Fibroblast of pulmonary artery (primary cell): ENCODE measurements around the gene NLRP3.

Experiments used
- DNase-seq: peaks from one replicate; pipeline ENCODE4 v3.0.0-alpha.2; 2010; ENCODE audit warnings: low read depth
- H3K4me3 ChIP-seq: replicated peaks from 2 replicates; pipeline ENCODE4 v1.5.1; 2011; ENCODE audit warnings: low read depth, mild to moderate bottlenecking, control low read depth, low read length, moderate library complexity
- TF ChIP-seq, protein P1 (sequence below): IDR thresholded peaks from 2 replicates; pipeline ENCODE4 v1.5.1; 2011; ENCODE audit warnings: mild to moderate bottlenecking, control low read depth, low read length, inconsistent platforms; ENCODE audit errors: missing control alignments

Gene NLRP3

DNA sequence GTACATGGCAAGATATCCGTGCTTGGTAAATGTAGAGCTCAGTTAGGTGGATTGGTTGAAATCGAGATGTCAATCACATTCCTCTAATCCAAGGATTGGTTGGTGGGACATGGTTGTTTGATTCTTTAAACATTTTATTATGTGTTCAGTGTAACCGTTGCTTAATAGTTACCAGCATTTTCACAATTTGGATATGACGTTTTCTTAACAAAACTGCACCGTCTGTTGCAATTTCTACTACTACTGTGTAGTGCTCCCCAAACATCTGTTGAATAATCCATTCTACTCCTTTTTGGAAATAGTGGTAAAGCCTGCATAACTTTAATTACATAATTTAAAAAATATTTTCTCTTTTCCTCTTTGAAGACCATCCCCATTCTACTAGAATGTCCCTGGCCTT, 25.6 kb downstream of the NLRP3 start:
- no peak for DNase-seq
- no peak overlapping the region for H3K4me3 ChIP-seq
- TF ChIP-seq, protein P1, sequence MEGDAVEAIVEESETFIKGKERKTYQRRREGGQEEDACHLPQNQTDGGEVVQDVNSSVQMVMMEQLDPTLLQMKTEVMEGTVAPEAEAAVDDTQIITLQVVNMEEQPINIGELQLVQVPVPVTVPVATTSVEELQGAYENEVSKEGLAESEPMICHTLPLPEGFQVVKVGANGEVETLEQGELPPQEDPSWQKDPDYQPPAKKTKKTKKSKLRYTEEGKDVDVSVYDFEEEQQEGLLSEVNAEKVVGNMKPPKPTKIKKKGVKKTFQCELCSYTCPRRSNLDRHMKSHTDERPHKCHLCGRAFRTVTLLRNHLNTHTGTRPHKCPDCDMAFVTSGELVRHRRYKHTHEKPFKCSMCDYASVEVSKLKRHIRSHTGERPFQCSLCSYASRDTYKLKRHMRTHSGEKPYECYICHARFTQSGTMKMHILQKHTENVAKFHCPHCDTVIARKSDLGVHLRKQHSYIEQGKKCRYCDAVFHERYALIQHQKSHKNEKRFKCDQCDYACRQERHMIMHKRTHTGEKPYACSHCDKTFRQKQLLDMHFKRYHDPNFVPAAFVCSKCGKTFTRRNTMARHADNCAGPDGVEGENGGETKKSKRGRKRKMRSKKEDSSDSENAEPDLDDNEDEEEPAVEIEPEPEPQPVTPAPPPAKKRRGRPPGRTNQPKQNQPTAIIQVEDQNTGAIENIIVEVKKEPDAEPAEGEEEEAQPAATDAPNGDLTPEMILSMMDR = no peak

DNA sequence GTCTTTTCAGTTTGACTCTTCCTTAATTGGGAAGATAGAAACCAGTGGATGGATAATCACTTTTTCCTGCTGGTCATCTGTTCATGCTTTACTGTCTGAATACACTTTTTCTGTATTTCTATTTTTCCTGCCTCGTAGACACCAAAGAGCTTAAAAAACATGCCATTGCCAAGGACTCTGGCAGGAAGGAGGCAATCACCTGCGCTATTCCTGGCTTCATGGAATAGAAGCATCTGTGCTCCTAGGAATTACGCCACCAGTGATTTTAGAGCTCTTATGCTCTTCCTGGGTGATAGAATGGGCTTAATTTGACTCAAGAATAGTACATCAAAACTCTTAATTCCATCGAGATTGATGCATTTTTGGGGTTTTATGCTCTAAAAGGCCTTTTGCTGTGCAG, 26.2 kb downstream of the NLRP3 start:
- TF ChIP-seq, protein P1 = no peak
- DNase-seq = no peak
- H3K4me3 ChIP-seq = no peak overlapping the region

DNA sequence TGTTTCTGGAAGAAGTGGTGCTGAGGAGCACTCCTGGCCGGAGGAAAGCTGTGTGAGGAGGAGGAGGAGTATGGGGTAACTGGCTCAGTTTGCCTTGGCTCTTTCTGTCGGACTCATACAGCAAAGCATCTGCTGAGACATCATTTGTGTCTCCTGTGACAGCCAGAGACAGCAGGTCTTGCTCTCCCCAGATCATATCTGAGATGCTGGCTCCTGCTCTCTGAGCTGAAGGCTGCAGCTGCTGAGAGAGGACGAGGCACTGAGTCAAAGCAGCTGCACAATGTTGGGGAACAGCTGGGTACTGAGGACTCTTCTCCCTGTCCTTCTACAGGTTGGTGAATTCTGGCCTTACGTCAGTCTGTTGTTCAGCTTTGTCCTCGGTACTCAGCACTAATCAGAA, 27.7 kb downstream of the NLRP3 start:
- DNase-seq = no peak
- H3K4me3 ChIP-seq = no peak overlapping the region
- TF ChIP-seq, protein P1 = no peak

DNA sequence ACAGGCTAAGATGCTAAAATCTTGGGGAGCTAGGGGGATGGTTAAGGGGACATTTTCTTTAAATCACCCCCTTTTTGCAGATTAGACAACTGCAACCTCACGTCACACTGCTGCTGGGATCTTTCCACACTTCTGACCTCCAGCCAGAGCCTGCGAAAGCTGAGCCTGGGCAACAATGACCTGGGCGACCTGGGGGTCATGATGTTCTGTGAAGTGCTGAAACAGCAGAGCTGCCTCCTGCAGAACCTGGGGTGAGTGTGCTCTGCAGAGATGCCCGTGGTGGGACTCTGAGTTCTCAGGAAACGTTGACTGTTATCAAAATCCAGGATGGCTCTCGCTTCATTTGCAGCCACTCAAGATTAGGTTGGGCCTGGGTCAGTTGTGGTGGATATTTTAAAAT, 28.6 kb downstream of the NLRP3 start:
- no peak for DNase-seq
- TF ChIP-seq, protein P1 = no peak
- no peak overlapping the region for H3K4me3 ChIP-seq

DNA sequence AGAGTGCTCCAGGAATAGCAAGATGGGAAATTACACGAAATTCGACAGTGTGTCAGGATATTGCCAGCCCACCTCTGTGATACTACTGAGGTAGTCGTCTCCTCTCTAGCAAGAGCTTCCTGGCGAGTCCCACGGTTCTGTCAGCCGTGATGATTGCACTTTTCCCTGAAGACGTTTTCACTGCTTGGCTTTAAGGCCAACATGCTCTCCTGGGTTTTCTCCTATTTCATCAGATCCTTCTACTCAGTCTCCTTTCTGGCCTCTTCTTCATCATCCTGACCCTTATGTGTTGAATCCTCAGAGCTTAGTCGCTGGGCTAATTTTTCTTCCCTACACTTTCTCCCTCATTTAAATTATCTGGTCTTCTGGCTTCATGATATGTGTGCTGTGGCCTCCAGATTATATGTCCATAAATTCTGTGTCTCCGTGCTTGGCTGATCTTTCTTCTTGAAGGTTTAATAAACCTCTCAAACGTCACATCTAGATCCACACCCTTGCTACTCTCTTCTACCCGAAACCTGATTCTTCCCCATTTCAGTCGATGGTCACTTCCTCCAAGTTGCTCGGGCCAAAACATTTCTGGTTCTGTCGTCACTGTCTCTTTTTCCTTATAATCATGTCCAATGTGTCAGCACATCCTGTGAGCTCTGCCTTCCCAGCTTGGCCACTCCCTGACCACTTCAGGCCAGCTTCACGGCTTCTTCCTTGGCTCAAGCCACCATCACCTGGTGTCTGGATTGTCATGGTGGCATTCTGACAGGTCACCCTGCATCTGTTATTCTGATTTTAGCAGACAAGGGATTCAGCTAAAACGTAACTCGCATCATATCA, 29.8 kb downstream of the NLRP3 start:
- TF ChIP-seq, protein P1 = no peak
- H3K4me3 ChIP-seq = no peak overlapping the region
- no peak for DNase-seq

DNA sequence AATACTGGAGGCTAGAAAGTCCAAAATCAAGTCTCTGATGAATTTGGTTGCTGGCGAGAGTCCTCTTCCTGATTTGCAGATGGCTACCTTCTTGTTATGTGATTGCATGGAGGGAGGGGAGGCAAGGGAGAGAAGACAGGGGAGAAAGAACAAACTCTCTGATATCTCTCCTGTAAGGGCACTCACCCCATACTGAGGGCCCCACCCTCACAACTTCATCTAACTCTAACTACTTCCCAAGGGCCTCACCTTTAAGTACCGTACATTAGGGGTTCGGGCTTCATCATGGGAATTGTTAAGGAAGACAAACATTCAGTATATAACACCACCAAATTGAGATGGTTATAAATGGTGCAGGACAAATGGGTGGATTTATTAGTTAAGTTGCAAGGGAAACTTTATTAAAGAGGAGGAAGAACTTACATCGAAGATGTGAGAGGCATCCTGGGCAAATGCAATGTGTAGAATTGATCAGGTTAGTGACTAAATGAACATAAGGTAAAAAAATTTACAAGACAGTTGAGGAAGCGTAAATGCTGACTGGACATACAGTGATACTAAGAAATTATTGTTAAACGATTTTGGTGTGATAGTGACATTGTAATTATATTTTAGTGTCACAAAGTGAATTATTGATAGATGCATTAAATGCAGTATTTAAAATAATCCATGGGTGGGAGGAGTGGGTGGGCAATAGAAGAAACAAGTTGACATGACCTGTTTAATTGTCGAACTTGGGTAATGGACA, 31.4 kb downstream of the NLRP3 start:
- TF ChIP-seq, protein P1 = no peak
- DNase-seq = no peak
- peak overlapping the region; percentile 55 for H3K4me3 ChIP-seq
